Ishikawa (cell line): Measurements from ENCODE around the gene KCNQ4.

Source experiments
- CEBPB ChIP-seq: IDR thresholded peaks from 2 replicates; pipeline ENCODE4 v1.6.1; 2012
- CREB1 ChIP-seq: IDR thresholded peaks from 2 replicates; pipeline ENCODE4 v1.6.1; 2012; ENCODE audit warnings: low read depth
- EP300 ChIP-seq: IDR thresholded peaks from 2 replicates; pipeline ENCODE4 v1.6.1; 2012; ENCODE audit warnings: borderline replicate concordance
- RAD21 ChIP-seq: IDR thresholded peaks from 2 replicates; pipeline ENCODE4 v1.6.1; 2012; ENCODE audit warnings: low read depth
- TCF12 ChIP-seq: IDR thresholded peaks from 2 replicates; pipeline ENCODE4 v1.6.1; 2012; ENCODE audit warnings: low read depth
- TF ChIP-seq, protein P1 (sequence below): IDR thresholded peaks from 2 replicates; pipeline ENCODE4 v1.6.1; 2012
- TF ChIP-seq, protein P2 (sequence below): IDR thresholded peaks from 2 replicates; pipeline ENCODE4 v1.6.1; 2012
- TF ChIP-seq, protein P3 (sequence below): IDR thresholded peaks from 2 replicates; pipeline ENCODE4 v1.6.1; 2012; ENCODE audit warnings: low read depth, mild to moderate bottlenecking

DNA sequence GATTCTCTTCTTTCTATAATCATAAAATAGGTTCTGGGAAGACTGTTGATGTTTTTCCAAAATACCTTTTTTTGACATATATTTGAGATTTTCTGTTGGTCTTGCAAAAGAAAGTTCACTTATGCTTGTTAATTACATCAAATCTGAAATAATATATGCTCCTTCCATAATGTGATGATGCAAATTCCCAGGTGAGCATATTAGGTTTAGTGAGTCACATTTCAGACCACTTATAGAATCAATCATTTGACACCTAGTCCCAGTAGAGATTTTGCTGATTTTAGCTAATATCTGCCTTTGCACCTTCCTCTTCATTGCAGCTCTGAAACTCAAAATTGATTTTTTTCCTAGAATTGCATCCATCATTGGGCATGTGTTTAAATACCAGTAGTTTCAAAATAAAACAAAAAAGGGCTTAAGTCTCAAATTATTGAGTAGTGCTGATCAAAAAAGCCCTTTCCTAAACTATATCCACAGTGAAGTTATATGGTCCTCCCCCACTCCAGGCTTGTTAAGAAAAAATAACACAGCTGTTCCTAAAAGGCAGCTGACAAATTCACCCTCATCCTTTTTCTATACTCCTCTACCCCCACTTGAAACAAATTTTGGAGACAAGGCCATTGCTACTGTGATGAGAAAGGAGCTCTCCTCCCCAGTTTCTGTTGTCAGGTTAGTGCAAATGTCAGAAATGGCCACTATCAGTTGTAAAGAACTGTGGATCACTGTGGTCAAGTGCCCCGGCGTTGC lies 37.1 kb upstream of the KCNQ4 start:
- no peak for TF ChIP-seq TCF12
- TF ChIP-seq RAD21: no peak
- TF ChIP-seq EP300: no peak
- TF ChIP-seq CEBPB: no peak
- no peak for TF ChIP-seq CREB1
- TF ChIP-seq, protein P1, sequence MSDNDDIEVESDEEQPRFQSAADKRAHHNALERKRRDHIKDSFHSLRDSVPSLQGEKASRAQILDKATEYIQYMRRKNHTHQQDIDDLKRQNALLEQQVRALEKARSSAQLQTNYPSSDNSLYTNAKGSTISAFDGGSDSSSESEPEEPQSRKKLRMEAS: no peak
- TF ChIP-seq, protein P2, sequence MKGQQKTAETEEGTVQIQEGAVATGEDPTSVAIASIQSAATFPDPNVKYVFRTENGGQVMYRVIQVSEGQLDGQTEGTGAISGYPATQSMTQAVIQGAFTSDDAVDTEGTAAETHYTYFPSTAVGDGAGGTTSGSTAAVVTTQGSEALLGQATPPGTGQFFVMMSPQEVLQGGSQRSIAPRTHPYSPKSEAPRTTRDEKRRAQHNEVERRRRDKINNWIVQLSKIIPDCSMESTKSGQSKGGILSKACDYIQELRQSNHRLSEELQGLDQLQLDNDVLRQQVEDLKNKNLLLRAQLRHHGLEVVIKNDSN: no peak
- TF ChIP-seq, protein P3, sequence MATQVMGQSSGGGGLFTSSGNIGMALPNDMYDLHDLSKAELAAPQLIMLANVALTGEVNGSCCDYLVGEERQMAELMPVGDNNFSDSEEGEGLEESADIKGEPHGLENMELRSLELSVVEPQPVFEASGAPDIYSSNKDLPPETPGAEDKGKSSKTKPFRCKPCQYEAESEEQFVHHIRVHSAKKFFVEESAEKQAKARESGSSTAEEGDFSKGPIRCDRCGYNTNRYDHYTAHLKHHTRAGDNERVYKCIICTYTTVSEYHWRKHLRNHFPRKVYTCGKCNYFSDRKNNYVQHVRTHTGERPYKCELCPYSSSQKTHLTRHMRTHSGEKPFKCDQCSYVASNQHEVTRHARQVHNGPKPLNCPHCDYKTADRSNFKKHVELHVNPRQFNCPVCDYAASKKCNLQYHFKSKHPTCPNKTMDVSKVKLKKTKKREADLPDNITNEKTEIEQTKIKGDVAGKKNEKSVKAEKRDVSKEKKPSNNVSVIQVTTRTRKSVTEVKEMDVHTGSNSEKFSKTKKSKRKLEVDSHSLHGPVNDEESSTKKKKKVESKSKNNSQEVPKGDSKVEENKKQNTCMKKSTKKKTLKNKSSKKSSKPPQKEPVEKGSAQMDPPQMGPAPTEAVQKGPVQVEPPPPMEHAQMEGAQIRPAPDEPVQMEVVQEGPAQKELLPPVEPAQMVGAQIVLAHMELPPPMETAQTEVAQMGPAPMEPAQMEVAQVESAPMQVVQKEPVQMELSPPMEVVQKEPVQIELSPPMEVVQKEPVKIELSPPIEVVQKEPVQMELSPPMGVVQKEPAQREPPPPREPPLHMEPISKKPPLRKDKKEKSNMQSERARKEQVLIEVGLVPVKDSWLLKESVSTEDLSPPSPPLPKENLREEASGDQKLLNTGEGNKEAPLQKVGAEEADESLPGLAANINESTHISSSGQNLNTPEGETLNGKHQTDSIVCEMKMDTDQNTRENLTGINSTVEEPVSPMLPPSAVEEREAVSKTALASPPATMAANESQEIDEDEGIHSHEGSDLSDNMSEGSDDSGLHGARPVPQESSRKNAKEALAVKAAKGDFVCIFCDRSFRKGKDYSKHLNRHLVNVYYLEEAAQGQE: no peak
